MM.1S (cell line): Measurements from ENCODE around the gene KLHL36.

Experiments used
- DNase-seq: peaks from one replicate; pipeline ENCODE4 v3.0.0-alpha.2; 2015
- H2AFZ ChIP-seq: fragments of 300-600 bp; sonication (generic); 2 replicates; pipeline ENCODE4 v1.6.0; 2016; ENCODE audit warnings: antibody characterized with exemption, low read length
- H3F3A ChIP-seq: fragments of 300-600 bp; sonication (generic); 2 replicates; pipeline ENCODE4 v1.6.1; 2016; ENCODE audit warnings: mild to moderate bottlenecking, antibody characterized with exemption, low read length, moderate library complexity, mixed read lengths; ENCODE audit not compliant: insufficient read depth
- H3K27ac ChIP-seq: fragments of 300-600 bp; sonication (generic); 2 replicates; pipeline ENCODE4 v1.5.1; 2016; ENCODE audit warnings: mild to moderate bottlenecking, low read length
- H3K27me3 ChIP-seq: fragments of 300-600 bp; sonication (generic); replicated peaks from 2 replicates; pipeline ENCODE4 v1.6.0; 2016; ENCODE audit warnings: low read length; ENCODE audit not compliant: insufficient read depth
- H3K36me3 ChIP-seq: fragments of 300-600 bp; sonication (generic); replicated peaks from 2 replicates; pipeline ENCODE4 v1.6.1; 2016; ENCODE audit warnings: mild to moderate bottlenecking, low read length, mixed read lengths; ENCODE audit not compliant: insufficient read depth
- H3K4me1 ChIP-seq: fragments of 300-600 bp; sonication (generic); 2 replicates; pipeline ENCODE4 v1.6.1; 2016; ENCODE audit warnings: low read length, mixed read lengths
- H3K4me2 ChIP-seq: fragments of 300-600 bp; sonication (generic); 2 replicates; pipeline ENCODE4 v1.6.0; 2016; ENCODE audit warnings: low read depth, low read length
- H3K4me3 ChIP-seq: fragments of 300-600 bp; sonication (generic); 2 replicates; pipeline ENCODE4 v1.5.1; 2016; ENCODE audit warnings: low read length, mixed read lengths
- H3K79me2 ChIP-seq: fragments of 300-600 bp; sonication (generic); 2 replicates; pipeline ENCODE4 v1.6.1; 2016; ENCODE audit warnings: mixed run types, low read length, mixed read lengths
- H3K9ac ChIP-seq: fragments of 300-600 bp; sonication (generic); 2 replicates; pipeline ENCODE4 v1.6.1; 2016; ENCODE audit warnings: low read length, mixed read lengths
- H3K9me2 ChIP-seq: fragments of 300-600 bp; sonication (generic); replicated peaks from 2 replicates; pipeline ENCODE4 v1.6.1; 2016; ENCODE audit warnings: mild to moderate bottlenecking, low read length, mixed read lengths; ENCODE audit not compliant: insufficient read depth
- H3K9me3 ChIP-seq: fragments of 300-600 bp; sonication (generic); replicated peaks from 2 replicates; pipeline ENCODE4 v1.6.1; 2016; ENCODE audit warnings: mild to moderate bottlenecking, low read length, mixed read lengths; ENCODE audit not compliant: insufficient read depth
- H4K20me1 ChIP-seq: fragments of 300-600 bp; sonication (generic); 2 replicates; pipeline ENCODE4 v1.6.1; 2016; ENCODE audit warnings: mild to moderate bottlenecking, low read length, moderate library complexity, mixed read lengths; ENCODE audit not compliant: insufficient read depth
- EZH2 ChIP-seq: fragments of 300-600 bp; sonication (generic); optimal IDR thresholded peaks from 2 replicates; pipeline ENCODE3; 2017; ENCODE audit warnings: low read depth, mild to moderate bottlenecking, antibody characterized with exemption, low read length, mixed read lengths
- EZH2phosphoT487 ChIP-seq: fragments of 300-600 bp; sonication (generic); IDR thresholded peaks from 2 replicates; pipeline ENCODE4 v1.6.1; 2018; ENCODE audit warnings: antibody characterized with exemption, low read length
- TF ChIP-seq, protein P1 (sequence below): fragments of 300-600 bp; sonication (generic); IDR thresholded peaks from 2 replicates; pipeline ENCODE4 v1.5.1; 2016; ENCODE audit warnings: antibody characterized with exemption, low read length, mixed read lengths

Gene KLHL36

DNA sequence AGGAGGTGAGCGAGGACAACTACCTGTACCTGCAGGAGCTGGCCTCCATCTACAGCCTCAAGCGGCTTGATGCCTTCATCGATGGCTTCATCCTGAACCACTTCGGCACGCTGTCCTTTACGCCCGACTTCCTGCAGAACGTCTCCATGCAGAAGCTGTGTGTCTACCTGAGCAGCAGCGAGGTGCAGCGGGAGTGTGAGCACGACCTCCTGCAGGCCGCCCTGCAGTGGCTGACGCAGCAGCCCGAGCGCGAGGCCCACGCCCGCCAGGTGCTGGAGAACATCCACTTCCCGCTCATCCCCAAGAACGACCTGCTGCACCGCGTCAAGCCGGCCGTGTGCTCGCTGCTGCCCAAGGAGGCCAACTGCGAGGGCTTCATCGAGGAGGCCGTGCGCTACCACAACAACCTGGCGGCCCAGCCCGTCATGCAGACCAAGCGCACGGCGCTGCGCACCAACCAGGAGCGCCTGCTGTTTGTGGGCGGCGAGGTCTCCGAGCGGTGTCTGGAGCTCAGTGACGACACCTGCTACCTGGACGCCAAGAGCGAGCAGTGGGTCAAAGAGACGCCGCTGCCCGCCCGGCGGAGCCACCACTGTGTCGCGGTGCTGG lies 9.0 kb downstream of the KLHL36 start:
- Histone ChIP-seq H3K27ac (no peak overlapping the region), H3K4me3 (no peak overlapping the region), H3K36me3 (no peaks in the 10 kb centered on the region), H3K9ac (no peak overlapping the region), H2AFZ (no peak overlapping the region), H3K27me3 (no peaks in the 10 kb centered on the region), H3K9me2 (no peaks in the 10 kb centered on the region), H3F3A (no peaks in the 10 kb centered on the region), H4K20me1 (no peaks in the 10 kb centered on the region), H3K9me3 (no peaks in the 10 kb centered on the region), H3K79me2 (no peaks in the 10 kb centered on the region; the same call in 1 of the 2 replicates), H3K4me1 (no peaks in the 10 kb centered on the region), H3K4me2 (no peak overlapping the region)
- no peak for DNase-seq
- TF ChIP-seq, protein P1, sequence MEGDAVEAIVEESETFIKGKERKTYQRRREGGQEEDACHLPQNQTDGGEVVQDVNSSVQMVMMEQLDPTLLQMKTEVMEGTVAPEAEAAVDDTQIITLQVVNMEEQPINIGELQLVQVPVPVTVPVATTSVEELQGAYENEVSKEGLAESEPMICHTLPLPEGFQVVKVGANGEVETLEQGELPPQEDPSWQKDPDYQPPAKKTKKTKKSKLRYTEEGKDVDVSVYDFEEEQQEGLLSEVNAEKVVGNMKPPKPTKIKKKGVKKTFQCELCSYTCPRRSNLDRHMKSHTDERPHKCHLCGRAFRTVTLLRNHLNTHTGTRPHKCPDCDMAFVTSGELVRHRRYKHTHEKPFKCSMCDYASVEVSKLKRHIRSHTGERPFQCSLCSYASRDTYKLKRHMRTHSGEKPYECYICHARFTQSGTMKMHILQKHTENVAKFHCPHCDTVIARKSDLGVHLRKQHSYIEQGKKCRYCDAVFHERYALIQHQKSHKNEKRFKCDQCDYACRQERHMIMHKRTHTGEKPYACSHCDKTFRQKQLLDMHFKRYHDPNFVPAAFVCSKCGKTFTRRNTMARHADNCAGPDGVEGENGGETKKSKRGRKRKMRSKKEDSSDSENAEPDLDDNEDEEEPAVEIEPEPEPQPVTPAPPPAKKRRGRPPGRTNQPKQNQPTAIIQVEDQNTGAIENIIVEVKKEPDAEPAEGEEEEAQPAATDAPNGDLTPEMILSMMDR = no peak
- TF ChIP-seq EZH2phosphoT487 (no peak), EZH2 (no peak)

DNA sequence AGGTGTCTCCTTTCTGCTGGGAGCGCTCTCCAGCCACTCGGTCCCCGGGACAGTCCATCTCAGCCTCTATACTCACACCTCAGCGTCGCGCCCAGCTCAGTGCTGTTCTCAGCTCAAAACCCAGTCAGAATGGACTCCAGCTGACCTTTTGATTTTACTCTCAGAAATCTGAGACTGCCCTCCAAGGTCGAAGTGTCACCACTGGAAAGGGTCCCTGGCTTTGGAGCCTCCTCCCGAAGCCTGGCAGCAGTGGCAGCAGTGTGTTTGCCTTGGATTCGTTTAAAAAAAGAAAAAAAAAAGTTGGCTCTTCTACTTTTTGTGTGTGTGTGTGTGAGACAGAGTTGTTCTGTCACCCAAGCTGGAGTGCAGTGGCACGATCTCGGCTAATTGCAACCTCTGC lies 10.4 kb downstream of the KLHL36 start:
- H4K20me1 ChIP-seq = no peaks in the 10 kb centered on the region
- H3K79me2 ChIP-seq = no peaks in the 10 kb centered on the region; the same call in 1 of the 2 replicates
- H3K9me2 ChIP-seq = no peaks in the 10 kb centered on the region
- peaks cover 4% of the 10 kb centered on the region; the same call in 1 of the 2 replicates for H3K4me1 ChIP-seq
- no peak for TF ChIP-seq EZH2
- TF ChIP-seq EZH2phosphoT487 = no peak
- TF ChIP-seq, protein P1 = no peak
- no peaks in the 10 kb centered on the region for H3K36me3 ChIP-seq
- no peak overlapping the region for H3K9ac ChIP-seq
- H2AFZ ChIP-seq = no peak overlapping the region
- H3F3A ChIP-seq = no peaks in the 10 kb centered on the region
- no peak for DNase-seq
- H3K27ac ChIP-seq = no peak overlapping the region
- no peak overlapping the region for H3K4me2 ChIP-seq
- no peak overlapping the region for H3K4me3 ChIP-seq
- H3K9me3 ChIP-seq = no peaks in the 10 kb centered on the region
- H3K27me3 ChIP-seq = no peaks in the 10 kb centered on the region

DNA sequence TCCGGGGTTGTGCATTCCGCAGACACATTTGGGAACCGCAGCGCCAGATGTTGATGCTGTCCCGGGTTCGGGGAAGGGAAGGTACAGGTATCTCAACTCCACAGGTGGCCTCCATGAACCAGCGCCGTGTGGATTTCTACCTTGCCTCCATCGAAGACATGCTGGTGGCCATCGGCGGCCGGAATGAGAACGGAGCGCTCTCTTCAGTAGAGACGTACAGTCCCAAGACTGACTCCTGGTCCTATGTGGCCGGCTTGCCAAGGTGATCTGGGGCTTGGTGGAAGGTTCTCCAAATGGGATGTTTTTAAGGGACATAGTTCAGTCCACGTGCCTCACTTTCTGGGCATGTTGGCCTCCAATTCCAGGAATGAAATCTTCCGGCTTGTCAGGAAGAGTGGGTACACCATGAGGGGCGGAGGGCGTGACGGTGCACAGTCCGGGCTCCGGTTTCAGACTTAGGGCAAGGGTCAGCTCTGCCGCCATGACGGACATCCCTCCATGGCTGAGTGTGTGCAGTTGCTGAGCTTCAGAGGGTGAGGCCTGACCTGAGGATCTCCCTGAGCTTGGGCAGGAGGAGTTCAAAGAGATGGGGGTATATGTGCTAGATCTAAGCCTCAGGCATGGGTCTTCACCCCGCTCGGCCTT lies 11.5 kb downstream of the KLHL36 start:
- Histone ChIP-seq H3K9me3 (no peaks in the 10 kb centered on the region), H3K79me2 (no peaks in the 10 kb centered on the region), H3K36me3 (no peaks in the 10 kb centered on the region), H3F3A (no peaks in the 10 kb centered on the region), H3K27ac (no peak overlapping the region), H3K4me2 (no peak overlapping the region), H3K27me3 (no peaks in the 10 kb centered on the region), H3K9me2 (no peaks in the 10 kb centered on the region), H3K4me3 (no peak overlapping the region), H3K4me1 (peaks cover 12% of the 10 kb centered on the region; the same call in 1 of the 2 replicates), H4K20me1 (no peaks in the 10 kb centered on the region), H3K9ac (no peak overlapping the region), H2AFZ (no peak overlapping the region)
- TF ChIP-seq, protein P1 = no peak
- no peak for TF ChIP-seq EZH2phosphoT487
- no peak for TF ChIP-seq EZH2
- DNase-seq = no peak
